K562 (cell line): ENCODE measurements around the gene ID1. TPM values are rescaled to one million over a fixed set of nuclear protein-coding genes. Genes with fewer than 3 reads are reported as not detected.

Source experiments
- CBX1 ChIP-seq: sonication (generic); IDR thresholded peaks from 2 replicates; pipeline ENCODE4 v1.6.1; 2016; ENCODE audit warnings: antibody characterized with exemption, low read depth, mild to moderate bottlenecking
- DACH1 ChIP-seq: fragments of 450-650 bp; IDR thresholded peaks from 2 replicates; pipeline ENCODE4 v1.6.1; 2018; ENCODE audit not compliant: partially characterized antibody
- MAFG ChIP-seq: fragments of 450-650 bp; conservative IDR thresholded peaks from 2 replicates; pipeline ENCODE4 v1.6.1; 2016; ENCODE audit warnings: missing genetic modification characterization, missing compliant biosample characterization
- MTA1 ChIP-seq: fragments of 450-650 bp; IDR thresholded peaks from 2 replicates; pipeline ENCODE4 v1.6.1; 2017; ENCODE audit warnings: borderline replicate concordance
- NFIX ChIP-seq: fragments of 250-450 bp; sonication (Bioruptor Pico); IDR thresholded peaks from 2 replicates; pipeline ENCODE4 v1.4.0; 2020; ENCODE audit warnings: low read depth, mild to moderate bottlenecking, moderate library complexity
- PTTG1 ChIP-seq: fragments of 450-650 bp; IDR thresholded peaks from 2 replicates; pipeline ENCODE4 v1.6.1; 2016; ENCODE audit warnings: low read depth, mild to moderate bottlenecking, missing genetic modification characterization, missing compliant biosample characterization
- RCOR1 ChIP-seq, 2 experiments: IDR thresholded peaks; 2 replicates each; pipeline ENCODE4 v1.6.1; 2012; ENCODE audit warnings: low read depth in 2 of 2, low read length in 2 of 2, borderline replicate concordance in 1 of 2, improper control_type of control experiment in 1 of 2
- SMAD2 ChIP-seq: fragments of 150-350 bp; IDR thresholded peaks from 2 replicates; pipeline ENCODE4 v1.6.1; 2014; ENCODE audit warnings: low read depth, mild to moderate bottlenecking, low read length
- SREBF1 ChIP-seq: fragments of 150-350 bp; IDR thresholded peaks from 2 replicates; pipeline ENCODE4 v1.6.1; 2014; ENCODE audit warnings: antibody characterized with exemption, low read depth, low read length, borderline replicate concordance
- SRF ChIP-seq, 2 experiments: fragments of 250-450, 450-650 bp in 1 of 2; sonication (Bioruptor Pico) in 1 of 2; sonication (generic) in 1 of 2; formaldehyde crosslinking; IDR thresholded peaks; 2 replicates each; pipeline versions ENCODE4 v1.5.0 to v1.5.1; 2020 to 2022; ENCODE audit warnings: mild to moderate bottlenecking in 1 of 2, missing genetic modification reagents in 1 of 2
- TCF3 ChIP-seq: sonication (generic); formaldehyde crosslinking; IDR thresholded peaks from 2 replicates; pipeline ENCODE4 v1.4.0; 2020; ENCODE audit warnings: mild to moderate bottlenecking, missing genetic modification reagents
- XRCC5 ChIP-seq: fragments of 200-400 bp; formaldehyde crosslinking; IDR thresholded peaks from 2 replicates; pipeline ENCODE4 v1.6.1; 2017; ENCODE audit warnings: low read depth, mild to moderate bottlenecking, low read length
- ZNF165 ChIP-seq: fragments of 250-450 bp; sonication (Bioruptor Pico); IDR thresholded peaks from 2 replicates; pipeline ENCODE4 v1.4.0; 2020; ENCODE audit warnings: borderline replicate concordance
- polyA plus RNA-seq, 8 experiments: library from polyadenylated mRNA; depleted of rRNA in 4 of 8; stranded (reverse) in 5 of 8; unstranded in 3 of 8; fragments of >200 nt; fragmentation: Nextera tagmentation in 2 of 8; fragmentation: Illumina TruSeq in 1 of 8; extraction: Ambion mirVana in 2 of 8; extraction: Trizol in 1 of 8; gene quantifications; 2 replicates each; pipeline versions ENCODE4 v1.2.1 to v1.2.3, GENCODE V29; 2011 to 2014; ENCODE audit warnings: inconsistent platforms in 1 of 8, missing spikeins in 1 of 8
- total RNA-seq, 7 experiments: library from RNA; depleted of rRNA in 6 of 7; stranded (reverse); fragments of >200 nt in 6 of 7; fragmentation: Illumina TruSeq in 2 of 7; extraction: Trizol in 2 of 7; gene quantifications; 2 replicates each; pipeline versions ENCODE4 v1.2.1 to v1.2.3, GENCODE V29; 2011 to 2021; ENCODE audit warnings: low replicate concordance in 1 of 7
- TF ChIP-seq, protein P1 (sequence below): sonication (generic); formaldehyde crosslinking; IDR thresholded peaks from 2 replicates; pipeline ENCODE4 v1.8.0; 2022; ENCODE audit warnings: mild to moderate bottlenecking, missing genetic modification reagents
- TF ChIP-seq, protein P2 (sequence below): fragments of 450-650 bp; formaldehyde crosslinking; IDR thresholded peaks from 2 replicates; pipeline ENCODE4 v1.4.0; 2020; ENCODE audit warnings: mild to moderate bottlenecking, mixed read lengths
- TF ChIP-seq, protein P3 (sequence below): fragments of 250-450 bp; sonication (Bioruptor Pico); IDR thresholded peaks from 2 replicates; pipeline ENCODE4 v1.5.0; 2020; ENCODE audit warnings: mild to moderate bottlenecking, borderline replicate concordance
- TF ChIP-seq, protein P4 (sequence below): IDR thresholded peaks from 2 replicates; pipeline ENCODE4 v1.6.1; 2014; ENCODE audit warnings: antibody characterized with exemption
- TF ChIP-seq, protein P5 (sequence below): sonication (generic); IDR thresholded peaks from 2 replicates; pipeline ENCODE4 v1.6.1; 2016
- TF ChIP-seq, protein P6 (sequence below): fragments of 250-450 bp; sonication (Bioruptor Pico); IDR thresholded peaks from 2 replicates; pipeline ENCODE4 v1.8.0; 2022; ENCODE audit warnings: inconsistent platforms, mild to moderate bottlenecking, moderate library complexity, borderline replicate concordance

ID1 gene
- total and polyA plus RNA-seq, 9 of the 15 experiments (the other 6 are each of a cell fraction or from before 2014, with no cell fraction given) = 1.4 to 358 (median 65.0) TPM

DNA sequence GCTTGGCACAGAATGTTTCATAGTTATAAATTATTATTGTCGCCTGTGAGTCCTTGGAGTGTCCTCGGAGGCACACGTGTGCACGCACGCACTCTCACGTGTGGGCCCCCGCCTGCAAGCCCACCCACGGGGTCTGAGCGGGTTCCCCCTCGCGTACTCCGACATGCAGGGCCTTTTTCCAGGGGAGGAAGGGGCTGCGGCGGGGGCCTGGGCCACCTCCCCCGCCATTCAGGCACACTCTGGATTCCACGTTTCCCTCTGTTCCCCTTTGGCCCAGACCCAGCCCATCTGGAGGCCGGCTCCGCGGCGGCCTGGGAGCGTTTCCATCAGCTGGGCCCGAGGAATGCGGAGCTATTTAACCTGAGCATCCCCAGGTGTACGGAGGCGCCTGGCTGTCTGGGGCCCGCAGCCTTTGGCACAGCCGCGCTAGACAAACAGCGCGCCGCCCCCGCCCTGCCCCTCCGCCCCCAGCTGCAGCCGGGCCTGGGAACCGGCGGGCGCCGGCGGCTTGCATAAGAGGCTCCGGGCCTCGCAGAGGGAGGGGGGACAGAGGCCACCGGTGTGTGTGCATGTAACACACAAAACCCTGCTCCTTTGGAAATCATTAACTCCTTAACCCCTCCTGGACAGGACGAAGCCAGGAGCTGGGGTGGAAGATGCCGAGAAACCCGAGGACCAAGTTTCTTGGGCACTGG is 3.3 kb downstream of the ID1 start (continued):
- TF ChIP-seq, protein P1, sequence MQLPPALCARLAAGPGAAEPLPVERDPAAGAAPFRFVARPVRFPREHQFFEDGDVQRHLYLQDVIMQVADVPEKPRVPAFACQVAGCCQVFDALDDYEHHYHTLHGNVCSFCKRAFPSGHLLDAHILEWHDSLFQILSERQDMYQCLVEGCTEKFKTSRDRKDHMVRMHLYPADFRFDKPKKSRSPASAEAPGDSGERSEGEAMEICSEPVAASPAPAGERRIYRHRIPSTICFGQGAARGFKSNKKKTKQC (CRISPR knock-in tag) = no peak
- TF ChIP-seq DACH1 (peak; percentile 64), SRF (CRISPR knock-in tag; IDR thresholded peaks at IDR 0.05) (peak in 1 of 2 experiments; percentile 49; a peak in 2 of 4 replicates), ZNF165 (peak; percentile 44; the same call in 1 of the 2 replicates), NFIX (no peak), CBX1 (0 out of 2 replicates have a peak, but pooled peaks have one; percentile 18), SREBF1 (no peak), XRCC5 (no peak), SMAD2 (no peak), PTTG1 (tag) (no peak), TCF3 (CRISPR knock-in tag) (peak; percentile 41; the same call in 1 of the 2 replicates), MAFG (tag) (no peak), RCOR1 (IDR thresholded peaks at IDR 0.05; ENCODE audit: borderline replicate concordance in 1 of 2, low read depth in 2 of 2, low read length in 2 of 2) (peak in 1 of 2 experiments; percentile 48; a peak in 1 of 4 replicates), MTA1 (no peak)
- TF ChIP-seq, protein P2, sequence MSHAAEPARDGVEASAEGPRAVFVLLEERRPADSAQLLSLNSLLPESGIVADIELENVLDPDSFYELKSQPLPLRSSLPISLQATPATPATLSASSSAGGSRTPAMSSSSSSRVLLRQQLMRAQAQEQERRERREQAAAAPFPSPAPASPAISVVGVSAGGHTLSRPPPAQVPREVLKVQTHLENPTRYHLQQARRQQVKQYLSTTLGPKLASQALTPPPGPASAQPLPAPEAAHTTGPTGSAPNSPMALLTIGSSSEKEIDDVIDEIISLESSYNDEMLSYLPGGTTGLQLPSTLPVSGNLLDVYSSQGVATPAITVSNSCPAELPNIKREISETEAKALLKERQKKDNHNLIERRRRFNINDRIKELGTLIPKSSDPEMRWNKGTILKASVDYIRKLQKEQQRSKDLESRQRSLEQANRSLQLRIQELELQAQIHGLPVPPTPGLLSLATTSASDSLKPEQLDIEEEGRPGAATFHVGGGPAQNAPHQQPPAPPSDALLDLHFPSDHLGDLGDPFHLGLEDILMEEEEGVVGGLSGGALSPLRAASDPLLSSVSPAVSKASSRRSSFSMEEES (CRISPR knock-in tag) = no peak
- TF ChIP-seq, protein P3, sequence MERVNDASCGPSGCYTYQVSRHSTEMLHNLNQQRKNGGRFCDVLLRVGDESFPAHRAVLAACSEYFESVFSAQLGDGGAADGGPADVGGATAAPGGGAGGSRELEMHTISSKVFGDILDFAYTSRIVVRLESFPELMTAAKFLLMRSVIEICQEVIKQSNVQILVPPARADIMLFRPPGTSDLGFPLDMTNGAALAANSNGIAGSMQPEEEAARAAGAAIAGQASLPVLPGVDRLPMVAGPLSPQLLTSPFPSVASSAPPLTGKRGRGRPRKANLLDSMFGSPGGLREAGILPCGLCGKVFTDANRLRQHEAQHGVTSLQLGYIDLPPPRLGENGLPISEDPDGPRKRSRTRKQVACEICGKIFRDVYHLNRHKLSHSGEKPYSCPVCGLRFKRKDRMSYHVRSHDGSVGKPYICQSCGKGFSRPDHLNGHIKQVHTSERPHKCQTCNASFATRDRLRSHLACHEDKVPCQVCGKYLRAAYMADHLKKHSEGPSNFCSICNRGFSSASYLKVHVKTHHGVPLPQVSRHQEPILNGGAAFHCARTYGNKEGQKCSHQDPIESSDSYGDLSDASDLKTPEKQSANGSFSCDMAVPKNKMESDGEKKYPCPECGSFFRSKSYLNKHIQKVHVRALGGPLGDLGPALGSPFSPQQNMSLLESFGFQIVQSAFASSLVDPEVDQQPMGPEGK = no peak
- TF ChIP-seq, protein P4, sequence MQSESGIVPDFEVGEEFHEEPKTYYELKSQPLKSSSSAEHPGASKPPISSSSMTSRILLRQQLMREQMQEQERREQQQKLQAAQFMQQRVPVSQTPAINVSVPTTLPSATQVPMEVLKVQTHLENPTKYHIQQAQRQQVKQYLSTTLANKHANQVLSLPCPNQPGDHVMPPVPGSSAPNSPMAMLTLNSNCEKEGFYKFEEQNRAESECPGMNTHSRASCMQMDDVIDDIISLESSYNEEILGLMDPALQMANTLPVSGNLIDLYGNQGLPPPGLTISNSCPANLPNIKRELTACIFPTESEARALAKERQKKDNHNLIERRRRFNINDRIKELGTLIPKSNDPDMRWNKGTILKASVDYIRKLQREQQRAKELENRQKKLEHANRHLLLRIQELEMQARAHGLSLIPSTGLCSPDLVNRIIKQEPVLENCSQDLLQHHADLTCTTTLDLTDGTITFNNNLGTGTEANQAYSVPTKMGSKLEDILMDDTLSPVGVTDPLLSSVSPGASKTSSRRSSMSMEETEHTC = no peak
- TF ChIP-seq, protein P5, sequence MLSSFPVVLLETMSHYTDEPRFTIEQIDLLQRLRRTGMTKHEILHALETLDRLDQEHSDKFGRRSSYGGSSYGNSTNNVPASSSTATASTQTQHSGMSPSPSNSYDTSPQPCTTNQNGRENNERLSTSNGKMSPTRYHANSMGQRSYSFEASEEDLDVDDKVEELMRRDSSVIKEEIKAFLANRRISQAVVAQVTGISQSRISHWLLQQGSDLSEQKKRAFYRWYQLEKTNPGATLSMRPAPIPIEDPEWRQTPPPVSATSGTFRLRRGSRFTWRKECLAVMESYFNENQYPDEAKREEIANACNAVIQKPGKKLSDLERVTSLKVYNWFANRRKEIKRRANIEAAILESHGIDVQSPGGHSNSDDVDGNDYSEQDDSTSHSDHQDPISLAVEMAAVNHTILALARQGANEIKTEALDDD = no peak
- TF ChIP-seq, protein P6, sequence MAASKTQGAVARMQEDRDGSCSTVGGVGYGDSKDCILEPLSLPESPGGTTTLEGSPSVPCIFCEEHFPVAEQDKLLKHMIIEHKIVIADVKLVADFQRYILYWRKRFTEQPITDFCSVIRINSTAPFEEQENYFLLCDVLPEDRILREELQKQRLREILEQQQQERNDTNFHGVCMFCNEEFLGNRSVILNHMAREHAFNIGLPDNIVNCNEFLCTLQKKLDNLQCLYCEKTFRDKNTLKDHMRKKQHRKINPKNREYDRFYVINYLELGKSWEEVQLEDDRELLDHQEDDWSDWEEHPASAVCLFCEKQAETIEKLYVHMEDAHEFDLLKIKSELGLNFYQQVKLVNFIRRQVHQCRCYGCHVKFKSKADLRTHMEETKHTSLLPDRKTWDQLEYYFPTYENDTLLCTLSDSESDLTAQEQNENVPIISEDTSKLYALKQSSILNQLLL = no peak
